Stimulated activated naive CD4-positive, alpha-beta T cell (primary cell): Measurements from ENCODE around the gene TXN.

ENCODE experiments used
- DNase-seq, 6 experiments: peaks; one replicate each; lab custom pipeline; 2025; lab: John Stamatoyannopoulos, UW

Gene TXN

GRCh38 chr9:110256380-110257096 lies at the start of gene TXN:
TSS of gene TXN (minus strand) at chr9:110256507. CDS start at chr9:110256435, 72 bp downstream.
- DNase-seq: peak; percentile 59 to 83 (median 72)

- no peak for DNase-seq
Observed at GRCh38 chr9:110303133-110303532, 46.8 kb upstream of the TXN start.

GRCh38 chr9:110298043-110298605 lies 41.8 kb upstream of the TXN start:
- no peak for DNase-seq

DNA sequence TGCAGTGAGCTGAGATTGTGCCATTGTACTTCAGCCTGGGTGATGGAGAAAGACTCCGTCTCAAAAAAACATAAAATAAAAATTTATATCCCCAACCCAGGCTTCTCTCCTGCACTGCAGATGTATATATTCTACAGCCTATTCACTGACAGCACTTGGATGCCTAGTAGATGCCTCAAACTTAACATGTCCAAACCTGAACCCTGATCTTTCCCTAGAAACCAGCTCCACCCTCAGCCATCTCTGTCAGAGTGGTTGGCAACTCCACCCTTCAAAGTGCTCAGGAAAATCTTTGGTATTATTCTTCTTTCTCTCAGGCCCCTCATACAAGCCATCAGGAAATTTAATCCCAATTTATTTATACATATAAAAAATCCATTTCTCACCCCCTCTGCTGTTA lies 36.9 kb upstream of the TXN start:
- no peak for DNase-seq

GRCh38 chr9:110291921-110292557 lies 35.7 kb upstream of the TXN start:
- DNase-seq: no peak

DNA sequence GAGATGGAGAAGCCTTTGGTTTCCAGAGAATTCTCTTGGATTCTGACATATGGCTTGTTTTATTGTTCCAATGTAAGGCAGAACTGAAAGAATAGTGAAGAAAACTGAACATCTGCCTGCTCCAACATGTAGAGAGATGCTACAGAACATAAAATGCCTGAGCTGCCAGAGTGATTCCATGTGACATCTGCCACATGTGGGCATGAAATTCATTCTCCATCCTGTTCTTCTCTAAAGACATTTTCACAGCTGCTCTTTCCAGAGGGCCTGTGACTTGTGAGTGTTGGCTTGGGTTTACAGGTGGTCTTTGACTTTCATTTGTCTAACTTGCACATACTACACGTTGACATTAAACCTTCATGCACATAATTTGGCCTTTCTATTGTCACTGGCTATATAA lies 33.7 kb upstream of the TXN start:
- no peak for DNase-seq

- DNase-seq: no peak
Observed at GRCh38 chr9:110288503-110288902, 32.2 kb upstream of the TXN start.

DNA sequence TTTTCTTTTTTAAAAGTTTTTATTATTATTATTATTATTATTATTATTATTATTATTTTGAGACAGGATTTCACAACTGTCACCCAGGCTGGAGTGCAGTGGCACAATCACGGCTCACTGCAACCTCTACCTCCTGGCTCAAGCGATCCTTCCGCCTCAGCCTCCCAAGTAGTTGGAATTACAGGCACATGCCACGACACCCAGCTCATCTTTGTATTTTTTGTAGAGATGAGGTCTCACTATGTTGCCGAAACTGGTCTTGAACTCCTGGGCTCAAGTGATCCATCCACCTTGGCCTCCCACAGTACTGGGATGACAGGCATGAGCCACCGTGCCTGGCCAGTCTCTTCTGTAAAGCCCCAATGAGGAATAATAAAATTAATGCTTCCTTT lies 31.0 kb upstream of the TXN start:
- DNase-seq: no peak

GRCh38 chr9:110284211-110284844 lies 28.0 kb upstream of the TXN start:
- no peak for DNase-seq

GRCh38 chr9:110283751-110284150 lies 27.4 kb upstream of the TXN start:
- no peak for DNase-seq

GRCh38 chr9:110282739-110283081 lies 26.4 kb upstream of the TXN start:
- no peak for DNase-seq

DNA sequence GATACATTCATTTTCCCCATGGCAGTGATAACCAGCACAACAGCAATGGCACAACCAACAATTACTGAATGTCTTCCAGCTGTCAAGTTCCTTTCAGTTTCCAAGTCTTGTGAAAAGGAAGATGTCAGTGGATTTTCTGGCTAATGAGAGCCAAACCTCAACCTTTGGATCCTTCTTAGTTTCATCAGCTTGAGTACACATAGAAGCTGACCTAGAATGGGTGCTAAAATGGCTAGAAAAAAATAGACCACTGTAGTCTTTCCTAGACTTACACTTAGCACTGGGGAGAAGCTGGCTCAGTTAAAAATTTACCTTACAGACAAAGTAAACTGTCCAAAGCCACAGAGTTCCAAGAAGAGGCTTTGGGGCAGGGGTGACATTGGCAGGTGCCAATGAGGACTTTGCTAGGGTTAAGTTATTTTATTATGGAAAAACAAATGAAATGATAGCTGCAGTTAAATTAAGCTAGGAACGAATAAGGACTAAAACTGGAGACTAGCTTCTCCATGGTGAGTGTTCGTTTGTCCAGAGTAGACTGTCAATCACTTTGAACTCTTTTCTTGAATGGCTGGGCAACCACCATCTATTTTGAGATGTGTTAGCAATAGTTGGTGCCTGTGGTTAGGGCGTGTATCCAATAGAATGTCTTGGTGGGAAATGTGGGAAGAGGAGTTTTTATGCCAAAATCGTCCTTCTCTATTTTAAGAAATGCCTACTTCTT lies 25.9 kb upstream of the TXN start:
- DNase-seq: no peak

DNA sequence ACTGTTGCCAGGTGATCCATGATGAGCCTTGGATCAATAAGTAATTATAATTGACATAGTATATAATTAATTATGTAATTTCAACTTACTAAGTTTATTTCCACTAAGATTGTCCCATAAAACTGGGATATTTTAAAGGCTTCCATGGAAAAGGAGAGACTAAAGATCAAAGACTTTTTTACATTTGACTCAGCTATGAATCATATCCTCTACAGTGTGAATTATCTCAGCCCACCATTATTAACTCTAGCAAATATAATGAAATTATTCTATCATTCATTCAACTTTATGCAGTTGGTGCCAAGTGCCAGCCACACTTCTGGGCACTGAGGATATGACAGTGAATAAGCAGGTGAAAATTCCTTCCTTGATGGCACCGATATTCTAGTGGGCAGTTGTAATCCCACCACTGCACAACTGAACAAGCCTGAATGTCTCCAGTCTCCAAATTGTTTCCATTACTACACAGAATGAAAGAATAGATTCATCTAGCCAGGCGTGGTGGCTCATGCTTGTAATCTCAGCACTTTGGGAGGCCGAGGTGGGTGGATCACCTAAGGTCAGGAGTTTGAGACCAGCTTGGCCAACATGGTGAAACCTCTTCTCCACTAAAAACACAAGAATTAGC lies 21.9 kb upstream of the TXN start:
- DNase-seq: no peak

DNA sequence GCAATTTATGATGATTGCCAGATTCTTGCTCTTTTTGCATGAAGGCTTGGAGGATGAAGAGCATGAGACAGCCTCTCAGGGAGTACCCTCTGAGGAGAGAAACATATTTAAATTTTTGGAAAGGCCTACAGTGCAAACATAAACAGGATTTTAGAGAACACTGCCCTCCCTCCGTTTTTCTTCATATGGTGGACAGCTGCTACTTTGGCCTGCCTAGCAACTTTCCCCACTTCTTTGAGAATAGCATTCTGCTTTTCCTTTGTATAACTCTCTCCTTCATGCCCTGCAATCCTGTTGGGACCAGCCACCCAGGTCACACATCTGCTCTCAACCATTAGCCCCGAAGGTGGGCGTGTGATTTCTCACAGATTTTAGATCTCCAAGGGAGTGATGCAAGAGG lies 20.5 kb upstream of the TXN start:
- DNase-seq: no peak

- DNase-seq: no peak
Observed at GRCh38 chr9:110270211-110270995, 14.1 kb upstream of the TXN start.

DNA sequence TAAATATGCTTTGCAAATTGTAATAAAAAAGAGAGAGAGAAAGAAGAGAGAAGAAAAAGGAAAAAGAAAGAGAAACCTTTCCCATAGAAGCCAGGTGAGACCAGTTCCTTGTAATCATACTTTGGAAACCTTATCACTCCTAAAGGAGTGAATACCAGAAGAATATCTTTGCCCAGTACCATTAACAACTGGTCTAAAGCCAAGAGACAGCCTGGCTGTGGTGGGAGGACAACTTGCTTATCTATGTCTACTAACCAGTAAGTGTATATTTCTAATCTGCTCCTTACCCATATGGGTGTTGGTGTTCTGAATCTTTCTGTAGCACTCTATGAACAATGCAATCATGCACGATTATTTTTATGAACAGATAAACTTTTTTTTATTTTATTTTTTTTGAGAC lies 10.5 kb upstream of the TXN start:
- no peak for DNase-seq

DNA sequence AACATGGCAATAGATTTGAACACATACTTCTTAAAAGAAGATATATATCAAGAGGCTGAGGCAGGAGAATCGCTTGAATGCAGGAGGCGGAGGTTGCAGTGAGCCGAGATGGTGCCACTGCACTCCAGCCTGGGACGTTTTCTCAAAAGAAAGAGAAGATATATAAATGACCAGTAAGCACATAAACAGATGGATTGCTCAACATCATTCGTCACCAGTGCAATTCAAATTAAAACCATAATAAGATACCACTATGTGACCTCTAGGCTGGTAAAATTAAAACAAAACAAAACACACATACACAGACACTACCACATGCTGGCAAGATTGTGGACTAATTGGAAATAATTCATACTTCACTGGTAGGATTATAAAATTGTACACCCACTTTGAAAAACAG lies 5.3 kb upstream of the TXN start:
- no peak for DNase-seq

- DNase-seq: no peak
Observed at GRCh38 chr9:110260911-110261310, 4.6 kb upstream of the TXN start.

- DNase-seq: no peak
Observed at GRCh38 chr9:110259566-110259965, 3.3 kb upstream of the TXN start.

- DNase-seq: no peak
Observed at GRCh38 chr9:110258690-110259091, 2.4 kb upstream of the TXN start.

DNA sequence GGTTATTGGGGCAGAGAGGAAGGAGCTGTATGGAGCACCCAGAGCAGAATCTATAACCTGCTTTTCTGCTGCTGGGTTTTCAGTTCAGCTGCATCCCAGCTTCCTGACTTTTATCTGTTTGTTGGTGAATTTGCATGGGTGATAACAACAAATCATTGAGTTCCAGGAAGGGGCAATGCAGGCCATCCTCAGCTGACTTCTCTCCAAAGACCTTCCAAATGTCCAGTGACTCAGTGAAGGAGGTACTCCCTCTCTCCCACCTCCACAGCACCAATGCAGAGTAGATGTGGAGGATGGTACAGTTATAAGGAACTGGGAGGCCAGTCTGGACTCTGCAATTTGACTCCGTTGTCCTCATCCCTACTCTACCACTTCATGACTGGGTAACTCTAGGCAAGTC lies 1.6 kb upstream of the TXN start:
- no peak for DNase-seq
